Neural progenitor cell (in vitro differentiated cells): ENCODE measurements around the gene KRTAP12-2.

Source experiments
- EZH2 ChIP-seq: fragments of 200-600 bp; sonication (generic); IDR thresholded peaks from 2 replicates; pipeline ENCODE4 v1.6.1; 2017; ENCODE audit warnings: antibody characterized with exemption, mild to moderate bottlenecking, moderate library complexity
- TF ChIP-seq, protein P1 (sequence below): fragments of 200-600 bp; sonication (generic); IDR thresholded peaks from 2 replicates; pipeline ENCODE4 v1.5.1; 2017; ENCODE audit warnings: antibody characterized with exemption, mild to moderate bottlenecking

DNA sequence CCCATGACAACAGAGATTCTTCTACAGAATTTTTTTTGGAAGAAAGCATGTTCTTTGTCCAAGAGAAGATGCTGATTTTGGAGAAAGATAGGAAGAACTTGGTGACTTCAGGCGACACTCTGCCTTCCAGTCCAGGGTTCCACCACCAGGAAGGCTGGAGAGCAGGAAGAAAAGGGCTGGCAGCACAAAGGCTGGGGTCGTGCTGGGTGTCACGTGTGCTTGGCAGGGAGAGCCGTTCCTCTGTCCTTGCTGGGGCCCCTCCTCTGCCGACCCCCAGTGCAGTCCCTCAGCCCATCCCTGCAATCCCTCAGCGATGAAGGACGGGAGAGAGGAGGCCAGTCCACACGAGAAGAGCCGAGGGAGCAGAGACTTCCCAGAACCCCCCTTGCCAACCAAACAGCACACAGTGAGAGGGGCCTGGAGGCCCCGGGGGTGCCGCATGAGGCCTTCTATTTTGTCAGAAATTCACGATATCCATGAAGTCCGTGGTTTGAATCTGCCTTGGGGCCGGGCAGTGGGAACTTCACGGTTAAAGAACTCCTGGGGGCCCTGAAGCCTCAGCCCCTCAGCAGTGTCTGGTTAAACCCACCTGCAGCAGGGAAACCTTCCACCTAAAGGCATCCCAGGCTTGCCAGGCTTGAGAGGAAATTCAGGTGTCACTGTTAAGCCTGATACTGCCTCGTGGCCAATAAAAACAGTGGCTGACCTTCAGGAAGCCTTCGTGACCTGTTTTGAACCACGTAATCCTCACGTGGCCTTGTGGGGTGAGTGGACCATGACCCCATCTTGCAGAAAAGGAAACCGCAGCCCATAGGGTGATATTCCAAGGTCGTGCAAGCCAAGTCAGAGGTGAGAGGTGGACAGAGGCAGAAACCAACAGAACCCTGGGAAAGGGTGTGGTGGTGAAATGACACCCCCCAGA, 33.6 kb upstream of the KRTAP12-2 start:
- TF ChIP-seq, protein P1, sequence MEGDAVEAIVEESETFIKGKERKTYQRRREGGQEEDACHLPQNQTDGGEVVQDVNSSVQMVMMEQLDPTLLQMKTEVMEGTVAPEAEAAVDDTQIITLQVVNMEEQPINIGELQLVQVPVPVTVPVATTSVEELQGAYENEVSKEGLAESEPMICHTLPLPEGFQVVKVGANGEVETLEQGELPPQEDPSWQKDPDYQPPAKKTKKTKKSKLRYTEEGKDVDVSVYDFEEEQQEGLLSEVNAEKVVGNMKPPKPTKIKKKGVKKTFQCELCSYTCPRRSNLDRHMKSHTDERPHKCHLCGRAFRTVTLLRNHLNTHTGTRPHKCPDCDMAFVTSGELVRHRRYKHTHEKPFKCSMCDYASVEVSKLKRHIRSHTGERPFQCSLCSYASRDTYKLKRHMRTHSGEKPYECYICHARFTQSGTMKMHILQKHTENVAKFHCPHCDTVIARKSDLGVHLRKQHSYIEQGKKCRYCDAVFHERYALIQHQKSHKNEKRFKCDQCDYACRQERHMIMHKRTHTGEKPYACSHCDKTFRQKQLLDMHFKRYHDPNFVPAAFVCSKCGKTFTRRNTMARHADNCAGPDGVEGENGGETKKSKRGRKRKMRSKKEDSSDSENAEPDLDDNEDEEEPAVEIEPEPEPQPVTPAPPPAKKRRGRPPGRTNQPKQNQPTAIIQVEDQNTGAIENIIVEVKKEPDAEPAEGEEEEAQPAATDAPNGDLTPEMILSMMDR = no peak
- no peak for TF ChIP-seq EZH2
